OCI-LY1 (cell line): ENCODE results near the gene FMR1NB.

Source experiments
- H2AFZ ChIP-seq: fragments of 200-600 bp; sonication (generic), shearing (Covaris generic); 2 replicates; pipeline ENCODE4 v1.6.0; 2014; ENCODE audit warnings: antibody characterized with exemption, mild to moderate bottlenecking, low read length
- H3F3A ChIP-seq: fragments of 200-600 bp; sonication (generic), shearing (Covaris generic); 2 replicates; pipeline ENCODE4 v1.6.0; 2014; ENCODE audit warnings: mild to moderate bottlenecking, antibody characterized with exemption, low read length, moderate library complexity; ENCODE audit not compliant: insufficient read depth
- H3K27ac ChIP-seq: fragments of 200-600 bp; sonication (generic); 2 replicates; pipeline ENCODE4 v1.5.1; 2014; ENCODE audit warnings: low read length, mixed run types, mild to moderate bottlenecking, low read depth; ENCODE audit not compliant: poor library complexity, severe bottlenecking
- H3K27me3 ChIP-seq: fragments of 200-600 bp; sonication (generic); 2 replicates; pipeline ENCODE4 v1.6.0; 2014; ENCODE audit warnings: antibody characterized with exemption, mild to moderate bottlenecking, low read length, moderate library complexity; ENCODE audit not compliant: insufficient read depth
- H3K36me3 ChIP-seq: fragments of 200-600 bp; sonication (generic); 2 replicates; pipeline ENCODE4 v1.6.1; 2014; ENCODE audit warnings: mild to moderate bottlenecking, antibody characterized with exemption, low read length, moderate library complexity, mixed read lengths; ENCODE audit not compliant: insufficient read depth
- H3K4me1 ChIP-seq: fragments of 200-600 bp; sonication (generic); 2 replicates; pipeline ENCODE4 v1.5.1; 2014; ENCODE audit warnings: mild to moderate bottlenecking, low read length, moderate library complexity; ENCODE audit not compliant: insufficient read depth, severe bottlenecking
- H3K4me2 ChIP-seq: fragments of 200-600 bp; sonication (generic), shearing (Covaris generic); 2 replicates; pipeline ENCODE4 v1.6.1; 2014; ENCODE audit warnings: low read length
- H3K4me3 ChIP-seq: fragments of 200-600 bp; sonication (generic); 2 replicates; pipeline ENCODE4 v1.5.1; 2014; ENCODE audit warnings: low read length, low read depth, mild to moderate bottlenecking, mixed read lengths; ENCODE audit not compliant: poor library complexity, severe bottlenecking
- H3K79me2 ChIP-seq: fragments of 200-600 bp; shearing (Covaris generic); 2 replicates; pipeline ENCODE4 v1.6.1; 2016; ENCODE audit warnings: mixed run types, low read length, mixed read lengths; ENCODE audit not compliant: insufficient read depth
- H3K9ac ChIP-seq: fragments of 200-600 bp; sonication (generic), shearing (Covaris generic); 2 replicates; pipeline ENCODE4 v1.6.1; 2014; ENCODE audit warnings: mild to moderate bottlenecking, low read length, mixed read lengths
- H3K9me2 ChIP-seq: fragments of 200-600 bp; sonication (generic), shearing (Covaris generic); 2 replicates; pipeline ENCODE4 v1.6.1; 2014; ENCODE audit warnings: low read depth, mild to moderate bottlenecking, low read length, mixed read lengths
- H3K9me3 ChIP-seq: fragments of 200-600 bp; shearing (Covaris generic); 2 replicates; pipeline ENCODE4 v1.6.1; 2014; ENCODE audit warnings: low read length, mixed read lengths
- H4K20me1 ChIP-seq: fragments of 200-600 bp; sonication (generic), shearing (Covaris generic); 2 replicates; pipeline ENCODE4 v1.6.0; 2016; ENCODE audit warnings: mild to moderate bottlenecking, low read length; ENCODE audit not compliant: insufficient read depth
- EZH2 ChIP-seq: fragments of 200-600 bp; sonication (generic), shearing (Covaris generic); IDR thresholded peaks from 2 replicates; pipeline ENCODE4 v1.8.0; 2017; ENCODE audit warnings: borderline replicate concordance, mixed run types, mild to moderate bottlenecking, antibody characterized with exemption, low read length, moderate library complexity, mixed read lengths
- TF ChIP-seq, protein P1 (sequence below): fragments of 200-600 bp; sonication (generic), shearing (Covaris generic); IDR thresholded peaks from 2 replicates; pipeline ENCODE4 v1.5.1; 2017; ENCODE audit warnings: mild to moderate bottlenecking, antibody characterized with exemption, low read length, moderate library complexity, mixed read lengths

The FMR1NB gene

DNA sequence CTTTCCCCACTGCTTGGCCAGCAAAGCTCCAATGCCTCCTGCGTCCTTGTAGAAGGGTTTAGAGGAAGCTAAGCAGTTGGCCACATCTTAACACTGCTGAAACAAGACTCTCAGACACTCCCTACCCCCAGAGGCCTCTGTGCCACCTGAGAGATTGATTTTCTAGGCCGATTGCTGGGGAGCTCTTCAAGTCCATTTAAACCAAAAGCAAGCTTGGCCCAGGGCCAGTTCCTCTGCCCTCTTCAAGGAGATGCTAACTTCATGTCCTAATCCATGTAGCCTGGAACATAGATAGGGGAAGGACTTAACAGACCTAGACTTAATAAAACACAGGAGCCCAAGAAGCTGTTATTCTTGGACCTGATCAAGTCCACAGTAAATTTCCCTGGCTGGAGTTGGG is 27.2 kb upstream of the FMR1NB start:
- no peak overlapping the region for H2AFZ ChIP-seq
- no peaks in the 10 kb centered on the region for H3F3A ChIP-seq
- no peaks in the 10 kb centered on the region for H3K27me3 ChIP-seq
- no peaks in the 10 kb centered on the region for H3K79me2 ChIP-seq
- H4K20me1 ChIP-seq: no peaks in the 10 kb centered on the region
- peaks cover 6% of the 10 kb centered on the region; the same call in 1 of the 2 replicates for H3K36me3 ChIP-seq
- no peak overlapping the region for H3K9ac ChIP-seq
- no peaks in the 10 kb centered on the region for H3K9me3 ChIP-seq
- no peak overlapping the region for H3K27ac ChIP-seq
- no peak overlapping the region for H3K4me2 ChIP-seq
- TF ChIP-seq, protein P1, sequence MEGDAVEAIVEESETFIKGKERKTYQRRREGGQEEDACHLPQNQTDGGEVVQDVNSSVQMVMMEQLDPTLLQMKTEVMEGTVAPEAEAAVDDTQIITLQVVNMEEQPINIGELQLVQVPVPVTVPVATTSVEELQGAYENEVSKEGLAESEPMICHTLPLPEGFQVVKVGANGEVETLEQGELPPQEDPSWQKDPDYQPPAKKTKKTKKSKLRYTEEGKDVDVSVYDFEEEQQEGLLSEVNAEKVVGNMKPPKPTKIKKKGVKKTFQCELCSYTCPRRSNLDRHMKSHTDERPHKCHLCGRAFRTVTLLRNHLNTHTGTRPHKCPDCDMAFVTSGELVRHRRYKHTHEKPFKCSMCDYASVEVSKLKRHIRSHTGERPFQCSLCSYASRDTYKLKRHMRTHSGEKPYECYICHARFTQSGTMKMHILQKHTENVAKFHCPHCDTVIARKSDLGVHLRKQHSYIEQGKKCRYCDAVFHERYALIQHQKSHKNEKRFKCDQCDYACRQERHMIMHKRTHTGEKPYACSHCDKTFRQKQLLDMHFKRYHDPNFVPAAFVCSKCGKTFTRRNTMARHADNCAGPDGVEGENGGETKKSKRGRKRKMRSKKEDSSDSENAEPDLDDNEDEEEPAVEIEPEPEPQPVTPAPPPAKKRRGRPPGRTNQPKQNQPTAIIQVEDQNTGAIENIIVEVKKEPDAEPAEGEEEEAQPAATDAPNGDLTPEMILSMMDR: no peak
- TF ChIP-seq EZH2: no peak
- H3K4me1 ChIP-seq: no peaks in the 10 kb centered on the region
- H3K9me2 ChIP-seq: no peaks in the 10 kb centered on the region
- no peak overlapping the region for H3K4me3 ChIP-seq

DNA sequence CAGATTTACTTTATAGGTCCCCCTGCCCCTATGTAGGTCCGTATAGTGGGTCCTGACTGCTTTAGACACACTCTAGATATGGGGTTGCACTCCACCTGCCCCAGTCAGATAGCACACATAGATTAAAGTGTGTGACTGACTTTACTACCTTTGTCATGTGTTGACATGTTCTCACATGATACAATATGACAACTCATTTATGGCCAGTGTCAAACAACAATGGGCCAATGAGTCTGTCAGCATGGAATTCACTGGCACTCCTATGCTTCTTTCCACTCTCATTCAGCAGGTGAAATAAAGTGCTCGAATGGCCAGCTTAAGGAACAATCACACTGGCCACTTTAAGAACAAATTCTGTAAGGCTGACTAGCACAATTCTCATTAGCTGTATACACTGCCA is 23.8 kb upstream of the FMR1NB start:
- Histone ChIP-seq H3K79me2 (no peaks in the 10 kb centered on the region), H3K27me3 (no peaks in the 10 kb centered on the region), H4K20me1 (no peaks in the 10 kb centered on the region), H3K36me3 (no peaks in the 10 kb centered on the region), H2AFZ (no peak overlapping the region), H3K4me3 (no peak overlapping the region), H3F3A (no peaks in the 10 kb centered on the region), H3K4me2 (no peak overlapping the region), H3K27ac (no peak overlapping the region), H3K9me2 (no peaks in the 10 kb centered on the region), H3K9ac (no peak overlapping the region), H3K4me1 (no peaks in the 10 kb centered on the region), H3K9me3 (no peaks in the 10 kb centered on the region)
- TF ChIP-seq, protein P1: no peak
- TF ChIP-seq EZH2: no peak

DNA sequence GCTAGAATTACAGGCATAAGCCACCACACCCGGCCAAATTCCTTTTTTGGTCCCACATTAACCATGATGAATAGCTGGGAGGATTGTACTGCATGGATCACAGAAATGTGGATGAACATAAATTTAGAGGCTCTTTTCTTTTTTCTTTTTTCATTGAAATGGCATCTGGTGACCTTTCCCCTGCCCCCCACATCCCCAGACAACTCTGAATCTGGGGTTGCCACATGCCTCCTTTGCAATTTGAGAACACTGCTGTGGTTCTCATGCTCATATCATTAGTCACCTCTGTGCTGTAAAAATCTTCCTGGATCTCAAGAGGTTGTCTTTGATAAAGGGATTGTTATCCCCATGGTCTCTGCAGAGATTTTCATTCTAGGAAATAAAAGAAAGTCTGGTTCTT is 22.8 kb upstream of the FMR1NB start:
- H3K4me2 ChIP-seq: no peak overlapping the region
- no peaks in the 10 kb centered on the region for H3K79me2 ChIP-seq
- no peaks in the 10 kb centered on the region for H3K9me2 ChIP-seq
- no peak overlapping the region for H3K9ac ChIP-seq
- H3K27me3 ChIP-seq: no peaks in the 10 kb centered on the region
- no peaks in the 10 kb centered on the region for H3K36me3 ChIP-seq
- H3K4me3 ChIP-seq: no peak overlapping the region
- H3K27ac ChIP-seq: no peak overlapping the region
- H4K20me1 ChIP-seq: no peaks in the 10 kb centered on the region
- H2AFZ ChIP-seq: no peak overlapping the region
- no peaks in the 10 kb centered on the region for H3K4me1 ChIP-seq
- no peaks in the 10 kb centered on the region for H3K9me3 ChIP-seq
- H3F3A ChIP-seq: no peaks in the 10 kb centered on the region
- no peak for TF ChIP-seq EZH2
- TF ChIP-seq, protein P1: no peak
